Suprapubic skin (tissue), 4 donors: ENCODE data around the gene RAPGEF5. TPM values are rescaled to one million over a fixed set of nuclear protein-coding genes. Genes with fewer than 3 reads are reported as not detected.

Source experiments
- DNase-seq, 2 donors: peaks; one replicate each; pipeline ENCODE4 v3.0.0-alpha.2; 2019; ENCODE audit warnings: low spot score in 2 of 2
- H3K27ac ChIP-seq: fragments of 200-600 bp; sonication (generic); one replicate; pipeline ENCODE4 v1.5.1; 2019
- H3K27me3 ChIP-seq: fragments of 200-600 bp; sonication (generic); one replicate; pipeline ENCODE4 v1.5.1; 2019
- H3K36me3 ChIP-seq: fragments of 200-600 bp; sonication (generic); one replicate; pipeline ENCODE4 v1.5.1; 2019
- H3K4me1 ChIP-seq: fragments of 200-600 bp; sonication (generic); one replicate; pipeline ENCODE4 v1.5.1; 2019
- H3K4me3 ChIP-seq: fragments of 200-600 bp; sonication (generic); one replicate; pipeline ENCODE4 v1.5.1; 2019; ENCODE audit warnings: mild to moderate bottlenecking
- H3K9me3 ChIP-seq: fragments of 200-600 bp; sonication (generic); one replicate; pipeline ENCODE4 v1.5.1; 2019
- CTCF ChIP-seq, 2 donors: fragments of 200-600 bp in 1 of 2; fragments of 450-650 bp in 1 of 2; sonication (generic) in 1 of 2; IDR thresholded peaks; one replicate each; pipeline ENCODE4 v1.5.1; 2016 to 2019; ENCODE audit warnings: antibody characterized with exemption in 2 of 2, mild to moderate bottlenecking in 1 of 2, moderate library complexity in 1 of 2
- EP300 ChIP-seq: sonication (generic); formaldehyde crosslinking; IDR thresholded peaks from one replicate; pipeline ENCODE4 v1.6.1; 2017; ENCODE audit warnings: antibody characterized with exemption
- POLR2A ChIP-seq, 2 donors: fragments of 450-650 bp; IDR thresholded peaks; one replicate each; pipeline ENCODE4 v1.6.1; 2017; ENCODE audit warnings: antibody characterized with exemption in 2 of 2, mild to moderate bottlenecking in 2 of 2, moderate library complexity in 2 of 2
- POLR2AphosphoS5 ChIP-seq, 3 donors: sonication (generic); formaldehyde crosslinking; IDR thresholded peaks; one replicate each; pipeline ENCODE4 v1.6.1; 2017; ENCODE audit warnings: antibody characterized with exemption in 3 of 3
- WGBS: methylation state at CpG from one replicate; pipeline ENCODE4 v1.1.5; 2018; 5-methylcytosine and 5-hydroxymethylcytosine counted together
- total RNA-seq, 4 donors: library from RNA; depleted of rRNA; stranded (reverse); fragments of >200 nt; gene quantifications; one replicate each; pipeline ENCODE4 v1.1.0, GENCODE V29; 2016

RAPGEF5 gene
- total RNA-seq, 4 donors from 2014 or later, result 22.6 to 88.5 (median 26.9) TPM

GRCh38 chr7:22141355-22141754 lies 215.6 kb downstream of the RAPGEF5 start:
- no peak overlapping the region for H3K27ac ChIP-seq
- no peak for DNase-seq
- H3K4me3 ChIP-seq, result no peak overlapping the region
- H3K4me1 ChIP-seq, result no peaks in the 10 kb centered on the region
- TF ChIP-seq POLR2A (IDR thresholded peaks at IDR 0.05) (no peak), POLR2AphosphoS5 (IDR thresholded peaks at IDR 0.05) (no peak), CTCF (IDR thresholded peaks at IDR 0.05) (no peak), EP300 (no peak)
- whole genome bisulfite sequencing, result 89% methylated on average over 3 of the region's 3 CpGs
- H3K36me3 ChIP-seq, result peaks cover 48% of the 10 kb centered on the region
- no peaks in the 10 kb centered on the region for H3K9me3 ChIP-seq
- no peaks in the 10 kb centered on the region for H3K27me3 ChIP-seq

GRCh38 chr7:22140578-22140977 lies 216.4 kb downstream of the RAPGEF5 start:
- no peak overlapping the region for H3K27ac ChIP-seq
- H3K27me3 ChIP-seq, result no peaks in the 10 kb centered on the region
- H3K9me3 ChIP-seq, result no peaks in the 10 kb centered on the region
- 70% methylated on average over 4 of the region's 4 CpGs for WGBS
- peaks cover 48% of the 10 kb centered on the region for H3K36me3 ChIP-seq
- no peaks in the 10 kb centered on the region for H3K4me1 ChIP-seq
- DNase-seq, result no peak
- TF ChIP-seq POLR2A (IDR thresholded peaks at IDR 0.05), result no peak
- no peak for TF ChIP-seq CTCF (IDR thresholded peaks at IDR 0.05)
- TF ChIP-seq POLR2AphosphoS5 (IDR thresholded peaks at IDR 0.05), result no peak
- TF ChIP-seq EP300, result no peak
- no peak overlapping the region for H3K4me3 ChIP-seq

- no peaks in the 10 kb centered on the region for H3K9me3 ChIP-seq
- TF ChIP-seq CTCF (IDR thresholded peaks at IDR 0.05), result no peak
- no peak for TF ChIP-seq POLR2A (IDR thresholded peaks at IDR 0.05)
- no peak for TF ChIP-seq POLR2AphosphoS5 (IDR thresholded peaks at IDR 0.05)
- H3K4me3 ChIP-seq, result no peak overlapping the region
- no peaks in the 10 kb centered on the region for H3K4me1 ChIP-seq
- WGBS, result 92% methylated on average over 5 of the region's 5 CpGs
- no peaks in the 10 kb centered on the region for H3K27me3 ChIP-seq
- H3K27ac ChIP-seq, result no peak overlapping the region
- peaks cover 42% of the 10 kb centered on the region for H3K36me3 ChIP-seq
- DNase-seq, result no peak
Measured at GRCh38 chr7:22138886-22139285, 218.1 kb downstream of the RAPGEF5 start.

GRCh38 chr7:22138106-22138505 lies 218.8 kb downstream of the RAPGEF5 start:
- no peaks in the 10 kb centered on the region for H3K9me3 ChIP-seq
- no peak for DNase-seq

GRCh38 chr7:22137466-22137865 lies 219.5 kb downstream of the RAPGEF5 start:
- no peaks in the 10 kb centered on the region for H3K9me3 ChIP-seq
- no peak overlapping the region for H3K27ac ChIP-seq
- 84% methylated on average over 2 of the region's 2 CpGs for WGBS
- DNase-seq, result no peak
- TF ChIP-seq POLR2AphosphoS5 (IDR thresholded peaks at IDR 0.05), result no peak
- H3K4me1 ChIP-seq, result no peaks in the 10 kb centered on the region
- H3K4me3 ChIP-seq, result no peak overlapping the region
- peaks cover 40% of the 10 kb centered on the region for H3K36me3 ChIP-seq
- H3K27me3 ChIP-seq, result no peaks in the 10 kb centered on the region

More at GRCh38 chr7:22138106-22138505, 218.8 kb downstream of the RAPGEF5 start:
- Histone ChIP-seq H3K4me1 (no peaks in the 10 kb centered on the region), H3K27me3 (no peaks in the 10 kb centered on the region), H3K27ac (no peak overlapping the region), H3K36me3 (peaks cover 39% of the 10 kb centered on the region), H3K4me3 (no peak overlapping the region)
- WGBS, result 93% methylated on average over 5 of the region's 5 CpGs
- TF ChIP-seq CTCF (IDR thresholded peaks at IDR 0.05) (no peak), POLR2AphosphoS5 (IDR thresholded peaks at IDR 0.05) (no peak), EP300 (no peak), POLR2A (IDR thresholded peaks at IDR 0.05) (no peak)

GRCh38 chr7:22137026-22137425 lies 219.9 kb downstream of the RAPGEF5 start:
- no peak overlapping the region for H3K27ac ChIP-seq
- H3K36me3 ChIP-seq, result peaks cover 40% of the 10 kb centered on the region

More at GRCh38 chr7:22137026-22137425, 219.9 kb downstream of the RAPGEF5 start:
- no peaks in the 10 kb centered on the region for H3K27me3 ChIP-seq
- no peak for TF ChIP-seq POLR2AphosphoS5 (IDR thresholded peaks at IDR 0.05)
- no peak overlapping the region for H3K4me3 ChIP-seq
- 82% methylated on average over 2 of the region's 2 CpGs for WGBS
- no peak for DNase-seq
- H3K4me1 ChIP-seq, result no peaks in the 10 kb centered on the region
- H3K9me3 ChIP-seq, result no peaks in the 10 kb centered on the region
